Uterus (tissue), 4 donors: ENCODE results near the gene DPF3. TPM values are rescaled to one million over a fixed set of nuclear protein-coding genes. Genes with fewer than 3 reads are reported as not detected.

Experiments used
- DNase-seq, 2 donors: peaks; one replicate each; pipeline ENCODE4 v3.0.0-alpha.2; 2019 to 2020
- H3K27ac ChIP-seq, 2 donors: fragments of 200-600 bp; sonication (generic); 1 replicate in 1 of 2; 2 replicates in 1 of 2; pipeline ENCODE4 v1.5.1; 2016 to 2018
- H3K27me3 ChIP-seq, 2 donors: fragments of 200-600 bp; sonication (generic); one replicate each; pipeline ENCODE4 v1.5.1; 2018 to 2019; ENCODE audit warnings: control low read depth in 1 of 2
- H3K36me3 ChIP-seq, 2 donors: fragments of 200-600 bp; sonication (generic); one replicate each; pipeline ENCODE4 v1.5.1; 2019; ENCODE audit warnings: control low read depth in 1 of 2
- H3K4me1 ChIP-seq, 2 donors: fragments of 200-600 bp; sonication (generic); one replicate each; pipeline ENCODE4 v1.5.1; 2018 to 2019; ENCODE audit warnings: control low read depth in 1 of 2
- H3K4me3 ChIP-seq, 2 donors: fragments of 200-600 bp; sonication (generic); 1 replicate in 1 of 2; 2 replicates in 1 of 2; pipeline ENCODE4 v1.5.1; 2018 to 2019; ENCODE audit warnings: mild to moderate bottlenecking in 1 of 2
- H3K9me3 ChIP-seq, 2 donors: fragments of 200-600 bp; sonication (generic); one replicate each; pipeline ENCODE4 v1.5.1; 2019; ENCODE audit warnings: control low read depth in 1 of 2
- POLR2A ChIP-seq, 2 donors: fragments of 450-650 bp; IDR thresholded peaks; one replicate each; pipeline ENCODE4 v1.6.1; 2016; ENCODE audit warnings: antibody characterized with exemption in 2 of 2, mild to moderate bottlenecking in 1 of 2, moderate library complexity in 1 of 2
- intact Hi-C: fragments of 100-400 bp; cut with DNase I; formaldehyde crosslinking; loops from one replicate; pipeline ENCODE4 v1.15.1; 2023; ENCODE audit warnings: low total_unique reads
- total RNA-seq, 4 donors: library from RNA; depleted of rRNA in 3 of 4; stranded (reverse); fragments of >200 nt in 3 of 4; gene quantifications; one replicate each; pipeline versions ENCODE4 v1.1.0 to v1.2.4, GENCODE V29; 2014 to 2023
- TF ChIP-seq, protein P1 (sequence below), 4 experiments: fragments of 200-600 bp in 2 of 4; fragments of 450-650 bp in 2 of 4; sonication (generic) in 2 of 4; IDR thresholded peaks; one replicate each; pipeline ENCODE4 v1.5.1; 2016 to 2019; ENCODE audit warnings: antibody characterized with exemption in 4 of 4, mild to moderate bottlenecking in 2 of 4, moderate library complexity in 1 of 4
- donor health status: DM: yes; HTN: yes; CAD: no.

DPF3 gene
- total RNA-seq, 4 donors from 2014 or later, result 1.6 to 2.8 TPM; not detected in 2

DNA sequence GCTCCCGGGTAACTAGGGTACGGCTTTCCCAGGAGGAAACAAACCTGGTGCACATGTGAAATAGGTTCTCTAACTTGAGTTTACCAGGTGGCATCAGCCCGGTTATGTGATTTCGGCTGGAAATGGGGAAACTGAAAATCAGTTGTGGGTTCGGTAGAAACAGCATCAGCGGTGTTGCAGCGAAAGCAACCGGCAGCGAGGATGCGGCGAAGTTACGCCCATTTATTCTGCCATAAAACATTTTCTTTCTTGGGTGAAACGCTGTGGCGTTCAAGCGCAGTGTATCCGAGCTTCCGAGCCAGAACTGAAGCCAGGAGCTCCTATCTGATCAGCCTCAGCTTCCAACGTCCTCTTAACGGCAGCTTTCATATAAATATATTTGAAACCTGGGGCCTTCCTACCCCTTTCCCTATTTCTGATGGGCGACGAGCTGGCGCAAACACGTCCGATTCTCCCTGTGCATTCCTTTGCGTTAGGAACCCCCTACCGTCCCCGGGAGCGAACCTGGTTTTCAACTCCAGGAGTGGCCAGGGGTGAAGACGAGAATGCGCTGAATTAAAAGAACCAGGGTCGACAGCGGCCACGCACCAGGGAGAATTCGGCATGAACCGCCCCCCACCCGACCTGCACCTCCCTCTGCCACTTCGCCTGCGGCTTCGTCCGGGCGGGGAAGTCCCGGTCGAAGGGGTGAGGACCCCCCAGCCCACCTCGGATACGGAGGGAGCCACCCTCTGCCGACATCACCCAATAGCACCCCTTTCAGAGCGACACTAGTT is 1.6 kb downstream of the DPF3 start:
- H3K4me3 ChIP-seq, result peak overlapping the region; percentile 54 to 71
- no peaks in the 10 kb centered on the region for H3K9me3 ChIP-seq
- peaks cover 0 to 10% of the 10 kb centered on the region in 2 donors for H3K4me1 ChIP-seq
- no peak overlapping the region for H3K27ac ChIP-seq
- H3K27me3 ChIP-seq, result peaks cover 0 to 31% of the 10 kb centered on the region in 2 donors
- DNase-seq, result no peak
- no peaks in the 10 kb centered on the region for H3K36me3 ChIP-seq
- intact Hi-C loops, result no loop called here
- TF ChIP-seq POLR2A (IDR thresholded peaks at IDR 0.05), result no peak
- TF ChIP-seq, protein P1, sequence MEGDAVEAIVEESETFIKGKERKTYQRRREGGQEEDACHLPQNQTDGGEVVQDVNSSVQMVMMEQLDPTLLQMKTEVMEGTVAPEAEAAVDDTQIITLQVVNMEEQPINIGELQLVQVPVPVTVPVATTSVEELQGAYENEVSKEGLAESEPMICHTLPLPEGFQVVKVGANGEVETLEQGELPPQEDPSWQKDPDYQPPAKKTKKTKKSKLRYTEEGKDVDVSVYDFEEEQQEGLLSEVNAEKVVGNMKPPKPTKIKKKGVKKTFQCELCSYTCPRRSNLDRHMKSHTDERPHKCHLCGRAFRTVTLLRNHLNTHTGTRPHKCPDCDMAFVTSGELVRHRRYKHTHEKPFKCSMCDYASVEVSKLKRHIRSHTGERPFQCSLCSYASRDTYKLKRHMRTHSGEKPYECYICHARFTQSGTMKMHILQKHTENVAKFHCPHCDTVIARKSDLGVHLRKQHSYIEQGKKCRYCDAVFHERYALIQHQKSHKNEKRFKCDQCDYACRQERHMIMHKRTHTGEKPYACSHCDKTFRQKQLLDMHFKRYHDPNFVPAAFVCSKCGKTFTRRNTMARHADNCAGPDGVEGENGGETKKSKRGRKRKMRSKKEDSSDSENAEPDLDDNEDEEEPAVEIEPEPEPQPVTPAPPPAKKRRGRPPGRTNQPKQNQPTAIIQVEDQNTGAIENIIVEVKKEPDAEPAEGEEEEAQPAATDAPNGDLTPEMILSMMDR (IDR thresholded peaks at IDR 0.05), result no peak

GRCh38 chr14:72891666-72892102 is 2.2 kb downstream of the DPF3 start:
- TF ChIP-seq, protein P1 (IDR thresholded peaks at IDR 0.05), result no peak
- no peak for TF ChIP-seq POLR2A (IDR thresholded peaks at IDR 0.05)
- Histone ChIP-seq H3K36me3 (no peaks in the 10 kb centered on the region), H3K27me3 (peaks cover 0 to 31% of the 10 kb centered on the region in 2 donors), H3K27ac (no peak overlapping the region), H3K9me3 (no peaks in the 10 kb centered on the region), H3K4me1 (peaks cover 0 to 10% of the 10 kb centered on the region in 2 donors), H3K4me3 (peak overlapping the region; percentile 54 to 71)
- intact Hi-C loops, result no loop called here
- DNase-seq, result no peak

DNA sequence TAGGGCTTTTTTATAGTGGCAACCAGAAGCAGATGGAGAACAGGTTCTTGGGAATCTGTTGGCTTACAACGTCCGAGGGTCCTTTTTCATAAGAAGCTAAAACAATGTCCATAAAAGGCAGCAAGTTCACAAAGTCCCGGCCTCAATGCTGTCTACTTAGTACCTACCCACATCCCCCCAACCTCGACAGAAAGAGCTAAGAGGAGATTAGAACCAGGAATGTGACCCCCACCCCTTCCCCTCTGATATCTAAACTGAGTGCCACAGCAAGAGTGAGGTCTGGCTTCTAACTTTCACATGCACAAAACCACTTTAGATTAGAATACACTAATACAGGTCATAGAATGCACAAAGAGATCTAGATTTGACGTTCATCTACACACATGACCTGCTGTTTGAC is 4.5 kb downstream of the DPF3 start:
- Histone ChIP-seq H3K36me3 (no peaks in the 10 kb centered on the region), H3K4me3 (no peak overlapping the region), H3K27ac (no peak overlapping the region), H3K27me3 (peaks cover 0 to 23% of the 10 kb centered on the region in 2 donors), H3K9me3 (no peaks in the 10 kb centered on the region), H3K4me1 (peaks cover 0 to under 1% of the 10 kb centered on the region in 2 donors)
- intact Hi-C loops, result no loop called here
- no peak for DNase-seq
- TF ChIP-seq, protein P1 (IDR thresholded peaks at IDR 0.05), result no peak
- TF ChIP-seq POLR2A (IDR thresholded peaks at IDR 0.05), result no peak

DNA sequence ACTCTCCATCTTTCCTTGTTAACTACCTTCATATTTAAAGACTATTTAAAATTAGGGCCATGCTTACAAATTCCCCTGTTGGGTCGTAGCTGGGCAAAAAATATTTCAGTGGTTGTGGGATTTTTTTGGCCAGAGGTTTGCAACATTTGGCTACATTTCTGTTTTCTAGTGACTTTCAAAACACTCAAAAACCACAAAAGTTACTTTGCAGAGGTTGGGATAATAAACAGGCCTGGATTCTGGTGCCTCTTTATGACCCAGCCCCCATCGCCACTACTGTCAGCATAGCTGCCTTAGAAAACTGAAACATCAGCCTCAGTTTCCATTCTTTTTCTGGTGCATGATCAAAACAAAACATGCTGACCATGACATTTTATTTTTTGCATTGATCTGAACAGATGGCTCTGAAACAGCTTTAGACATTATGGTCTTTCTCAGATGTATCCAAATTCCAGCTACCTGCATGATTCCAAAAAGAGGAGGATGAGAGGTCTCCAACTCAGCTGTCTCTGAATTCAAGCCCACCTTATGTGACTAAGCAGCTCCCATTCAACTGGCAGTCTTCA is 5.2 kb downstream of the DPF3 start:
- Histone ChIP-seq H3K36me3 (no peaks in the 10 kb centered on the region), H3K9me3 (no peaks in the 10 kb centered on the region), H3K27me3 (peaks cover 0 to 23% of the 10 kb centered on the region in 2 donors), H3K4me3 (no peak overlapping the region), H3K4me1 (no peaks in the 10 kb centered on the region), H3K27ac (no peak overlapping the region)
- DNase-seq, result no peak
- no peak for TF ChIP-seq POLR2A (IDR thresholded peaks at IDR 0.05)
- TF ChIP-seq, protein P1 (IDR thresholded peaks at IDR 0.05), result no peak
- intact Hi-C loops, result no loop called here

- peaks cover 0 to 23% of the 10 kb centered on the region in 2 donors for H3K27me3 ChIP-seq
Measured at GRCh38 chr14:72888192-72888591, 5.7 kb downstream of the DPF3 start.

More at GRCh38 chr14:72888192-72888591, 5.7 kb downstream of the DPF3 start:
- Histone ChIP-seq H3K36me3 (no peaks in the 10 kb centered on the region), H3K4me3 (no peak overlapping the region), H3K4me1 (no peaks in the 10 kb centered on the region), H3K27ac (no peak overlapping the region), H3K9me3 (no peaks in the 10 kb centered on the region)
- intact Hi-C loops, result no loop called here
- DNase-seq, result no peak
- no peak for TF ChIP-seq POLR2A (IDR thresholded peaks at IDR 0.05)
- TF ChIP-seq, protein P1 (IDR thresholded peaks at IDR 0.05), result no peak
